Osteocyte (in vitro differentiated cells): ENCODE measurements around the gene RET. TPM values are rescaled to one million over a fixed set of nuclear protein-coding genes. Genes with fewer than 3 reads are reported as not detected.

Experiments used
- DNase-seq: peaks from one replicate; pipeline ENCODE4 v3.0.0; 2021; ENCODE audit warnings: mixed read lengths; ENCODE audit not compliant: unreplicated experiment; ENCODE audit errors: extremely low spot score
- H3K27ac Mint-ChIP-seq: one replicate; pipeline ENCODE4 v1.8.0; 2021; ENCODE audit warnings: mild to moderate bottlenecking, mixed read lengths; ENCODE audit not compliant: unreplicated experiment
- H3K27me3 Mint-ChIP-seq: one replicate; pipeline ENCODE4 v1.8.0; 2021; ENCODE audit warnings: mixed read lengths; ENCODE audit not compliant: unreplicated experiment
- H3K36me3 Mint-ChIP-seq: one replicate; pipeline ENCODE4 v1.8.0; 2021; ENCODE audit warnings: mixed read lengths; ENCODE audit not compliant: unreplicated experiment
- H3K4me1 Mint-ChIP-seq: one replicate; pipeline ENCODE4 v1.8.0; 2021; ENCODE audit warnings: mixed read lengths; ENCODE audit not compliant: unreplicated experiment
- H3K4me3 Mint-ChIP-seq: one replicate; pipeline ENCODE4 v1.8.0; 2021; ENCODE audit warnings: mild to moderate bottlenecking, moderate library complexity, mixed read lengths; ENCODE audit not compliant: unreplicated experiment
- H3K9me3 Mint-ChIP-seq: one replicate; pipeline ENCODE4 v1.8.0; 2021; ENCODE audit warnings: mixed read lengths; ENCODE audit not compliant: unreplicated experiment
- total RNA-seq: library from RNA; stranded (reverse); gene quantifications from 2 replicates; pipeline ENCODE4 v1.2.1, GENCODE V29; 2021
- TF ChIP-seq, protein P1 (sequence below): fragments of 200-600 bp; sonication (generic); IDR thresholded peaks from 2 replicates; pipeline ENCODE4 v1.5.0; 2021; ENCODE audit warnings: antibody characterized with exemption, mild to moderate bottlenecking, moderate library complexity

The RET gene
- total RNA-seq, 1 donor from 2014 or later: 0.43 TPM

DNA sequence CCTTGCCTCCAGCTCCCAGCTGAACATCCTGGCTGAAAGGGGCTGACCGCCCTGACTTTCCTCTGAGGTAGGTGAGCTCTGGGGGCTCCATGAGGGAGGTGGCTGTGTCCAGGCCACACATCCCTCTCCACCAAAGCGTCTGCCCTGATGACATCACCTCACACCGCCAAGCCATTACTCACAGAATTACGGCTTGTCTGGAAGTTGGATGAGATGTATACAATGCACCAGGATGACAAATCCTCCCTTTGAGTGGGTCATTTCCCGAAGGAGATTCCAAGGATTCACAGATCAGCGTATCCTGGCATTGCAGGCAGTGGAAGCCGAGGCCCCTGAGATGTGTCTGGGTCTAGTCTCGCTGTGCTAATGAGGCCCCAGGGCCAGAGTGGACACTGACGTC lies 15.1 kb upstream of the RET start:
- Mint-ChIP-seq H3K9me3 (no peaks in the 10 kb centered on the region), H3K27me3 (peaks cover 12% of the 10 kb centered on the region), H3K4me1 (no peaks in the 10 kb centered on the region), H3K36me3 (no peaks in the 10 kb centered on the region), H3K27ac (no peak overlapping the region), H3K4me3 (no peak overlapping the region)
- TF ChIP-seq, protein P1, sequence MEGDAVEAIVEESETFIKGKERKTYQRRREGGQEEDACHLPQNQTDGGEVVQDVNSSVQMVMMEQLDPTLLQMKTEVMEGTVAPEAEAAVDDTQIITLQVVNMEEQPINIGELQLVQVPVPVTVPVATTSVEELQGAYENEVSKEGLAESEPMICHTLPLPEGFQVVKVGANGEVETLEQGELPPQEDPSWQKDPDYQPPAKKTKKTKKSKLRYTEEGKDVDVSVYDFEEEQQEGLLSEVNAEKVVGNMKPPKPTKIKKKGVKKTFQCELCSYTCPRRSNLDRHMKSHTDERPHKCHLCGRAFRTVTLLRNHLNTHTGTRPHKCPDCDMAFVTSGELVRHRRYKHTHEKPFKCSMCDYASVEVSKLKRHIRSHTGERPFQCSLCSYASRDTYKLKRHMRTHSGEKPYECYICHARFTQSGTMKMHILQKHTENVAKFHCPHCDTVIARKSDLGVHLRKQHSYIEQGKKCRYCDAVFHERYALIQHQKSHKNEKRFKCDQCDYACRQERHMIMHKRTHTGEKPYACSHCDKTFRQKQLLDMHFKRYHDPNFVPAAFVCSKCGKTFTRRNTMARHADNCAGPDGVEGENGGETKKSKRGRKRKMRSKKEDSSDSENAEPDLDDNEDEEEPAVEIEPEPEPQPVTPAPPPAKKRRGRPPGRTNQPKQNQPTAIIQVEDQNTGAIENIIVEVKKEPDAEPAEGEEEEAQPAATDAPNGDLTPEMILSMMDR: no peak
- no peak for DNase-seq

DNA sequence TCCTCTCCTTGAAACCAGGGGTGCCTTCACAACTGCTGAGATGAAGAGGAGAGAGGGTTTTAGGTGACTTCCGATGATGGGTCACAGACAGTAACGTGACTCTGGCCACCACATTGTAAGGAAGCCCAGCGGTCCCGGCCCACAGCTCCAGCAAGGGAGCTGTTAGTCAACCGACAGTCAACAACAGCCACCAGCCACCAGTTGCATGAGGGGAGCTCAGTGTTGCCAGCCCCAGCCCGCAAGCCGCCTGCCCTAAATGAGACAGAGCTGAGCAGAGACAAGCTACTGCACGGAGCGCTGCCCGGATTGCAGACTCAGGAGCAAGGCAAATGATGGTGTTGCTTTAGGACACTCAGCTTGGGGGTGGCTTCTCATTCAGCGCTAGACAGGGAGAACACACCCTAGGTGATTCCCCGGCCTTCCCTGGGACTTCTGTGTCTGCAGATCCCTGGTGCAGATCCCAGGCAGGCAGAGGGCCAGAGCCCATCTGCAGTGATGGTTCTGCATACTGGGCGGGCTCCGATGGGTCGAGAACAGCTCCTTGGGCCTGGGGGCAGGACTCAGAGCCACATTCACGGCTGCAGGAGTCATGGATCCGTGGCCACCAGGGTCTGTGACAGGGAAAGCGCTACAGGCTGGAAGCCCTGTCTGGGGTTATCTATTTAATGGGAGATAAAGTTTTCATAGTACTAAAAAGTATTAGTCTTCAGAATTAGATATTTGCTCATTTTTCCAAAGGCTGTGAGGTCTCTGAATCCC lies 14.3 kb upstream of the RET start:
- no peak overlapping the region for H3K27ac Mint-ChIP-seq
- H3K9me3 Mint-ChIP-seq: no peaks in the 10 kb centered on the region
- TF ChIP-seq, protein P1: no peak

DNA sequence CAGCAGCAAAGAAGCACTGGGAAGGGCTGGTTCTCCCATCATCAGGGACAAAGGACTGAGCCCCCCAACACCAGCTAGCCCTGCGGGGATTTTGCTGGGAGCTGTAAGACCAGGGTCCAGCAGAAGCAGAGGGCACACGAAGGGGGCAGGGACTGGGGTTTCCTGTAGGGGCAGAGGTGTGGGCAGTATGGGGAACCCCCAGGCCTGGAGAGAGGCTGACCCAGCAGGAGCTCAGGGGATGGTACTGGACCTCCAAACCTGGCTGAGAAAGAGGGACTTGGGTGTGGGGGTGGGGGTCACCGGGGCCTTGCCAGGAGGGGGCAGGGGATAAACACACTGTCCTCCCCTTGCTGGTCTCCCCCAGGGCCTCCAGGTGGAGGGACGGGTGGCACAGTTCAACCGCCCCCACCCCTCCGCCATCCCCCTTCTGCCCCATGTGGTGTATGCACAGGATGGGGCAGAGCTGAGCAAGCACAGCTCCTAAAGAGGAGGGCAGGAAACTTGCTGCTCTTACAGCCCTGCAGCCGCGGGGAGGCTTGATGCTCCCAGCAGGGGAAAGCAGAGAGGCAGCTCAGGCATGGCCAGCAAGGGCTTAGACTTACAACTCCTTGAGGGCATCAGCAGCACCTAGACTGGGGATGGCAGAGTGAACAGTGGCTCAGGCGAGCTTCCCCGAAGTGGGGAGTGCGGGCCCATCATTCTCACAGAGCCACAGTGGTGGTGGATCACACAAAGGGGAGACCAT lies 12.4 kb upstream of the RET start:
- TF ChIP-seq, protein P1: no peak
- H3K4me3 Mint-ChIP-seq: no peak overlapping the region
- no peaks in the 10 kb centered on the region for H3K9me3 Mint-ChIP-seq
- H3K4me1 Mint-ChIP-seq: no peaks in the 10 kb centered on the region
- DNase-seq: no peak
- no peaks in the 10 kb centered on the region for H3K27me3 Mint-ChIP-seq
- H3K27ac Mint-ChIP-seq: no peak overlapping the region
- no peaks in the 10 kb centered on the region for H3K36me3 Mint-ChIP-seq

More for the DNA sequence above, 14.3 kb upstream of the RET start:
- H3K27me3 Mint-ChIP-seq: peaks cover 9% of the 10 kb centered on the region
- DNase-seq: no peak
- no peaks in the 10 kb centered on the region for H3K36me3 Mint-ChIP-seq
- H3K4me1 Mint-ChIP-seq: no peaks in the 10 kb centered on the region
- no peak overlapping the region for H3K4me3 Mint-ChIP-seq

DNA sequence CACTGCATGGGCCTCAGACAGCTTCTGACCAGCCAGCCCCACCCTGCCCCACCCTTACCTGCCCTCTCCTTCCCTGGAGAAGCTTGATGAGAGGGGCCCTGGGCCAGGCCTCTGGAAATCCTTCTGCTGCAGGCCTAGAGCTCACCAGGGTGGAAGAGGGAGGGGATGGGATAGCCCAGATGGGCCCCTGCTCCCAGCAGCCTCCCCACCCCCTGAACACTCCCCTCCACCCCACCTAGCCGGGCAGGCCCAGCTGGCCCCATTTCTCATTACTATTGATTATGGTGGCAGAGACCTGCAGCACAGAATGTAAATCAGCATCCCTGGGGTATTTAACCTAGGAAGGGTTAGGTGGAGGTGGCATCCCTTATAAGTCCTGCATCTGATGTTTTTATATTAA lies 11.6 kb upstream of the RET start:
- Mint-ChIP-seq H3K4me1 (no peaks in the 10 kb centered on the region), H3K4me3 (no peak overlapping the region), H3K27ac (no peak overlapping the region), H3K27me3 (no peaks in the 10 kb centered on the region), H3K9me3 (no peaks in the 10 kb centered on the region), H3K36me3 (no peaks in the 10 kb centered on the region)
- no peak for DNase-seq
- TF ChIP-seq, protein P1: no peak

DNA sequence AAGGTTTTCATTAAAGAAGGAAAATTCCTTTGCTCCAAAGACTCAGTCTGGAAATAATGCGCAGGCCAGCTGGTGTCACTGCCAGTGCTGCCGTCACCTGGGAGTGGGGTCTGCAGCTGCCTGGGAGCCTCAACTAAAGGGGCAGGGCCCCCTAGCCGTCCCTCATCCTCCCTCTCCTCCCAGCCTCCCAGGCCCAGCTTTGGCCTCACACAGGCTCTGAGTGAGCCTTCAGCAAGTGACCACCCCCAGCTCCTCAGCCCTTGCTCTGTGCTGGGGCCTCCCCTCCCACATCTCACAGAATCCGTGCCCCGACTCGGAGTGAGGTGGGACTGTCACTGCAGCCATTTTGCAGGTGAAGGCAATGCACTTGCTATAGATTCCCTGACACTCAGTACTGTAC lies 11.1 kb upstream of the RET start:
- TF ChIP-seq, protein P1: no peak
- DNase-seq: no peak
- Mint-ChIP-seq H3K36me3 (no peaks in the 10 kb centered on the region), H3K4me3 (no peak overlapping the region), H3K27me3 (no peaks in the 10 kb centered on the region), H3K27ac (no peak overlapping the region), H3K4me1 (no peaks in the 10 kb centered on the region), H3K9me3 (no peaks in the 10 kb centered on the region)
